HCT116 (cell line): ENCODE results near the gene NOXA1. TPM values are rescaled to one million over a fixed set of nuclear protein-coding genes. Genes with fewer than 3 reads are reported as not detected.

ENCODE experiments used
- ATAC-seq: fragments of 200-7000 bp; cut with Tn5 transposase; 2 replicates; pipeline ENCODE4 v1.9.1; 2020; ENCODE audit warnings: mild to moderate bottlenecking, moderate library complexity
- BruUV-seq: library from RNA; stranded (reverse); fragments of 400-500 nt; replicated peaks from 2 replicates; lab custom pipeline; 2021; lab: Mats Ljungman, UMichigan
- CTCF ChIA-PET: fragments of 300-600 bp; sonication (Branson Sonifier 250); formaldehyde crosslinking; loops from one replicate; lab custom pipeline; 2021; ENCODE audit warnings: antibody characterized with exemption; lab: Charles Lee
- POLR2A ChIA-PET: fragments of 300-600, 350-600 bp; sonication (Branson Sonifier 250); formaldehyde crosslinking; loops from one replicate; lab custom pipeline; 2021; ENCODE audit warnings: antibody characterized with exemption; lab: Charles Lee
- RAD21 ChIA-PET, 2 experiments: fragments of 300-600 bp; sonication (Branson Sonifier 250); formaldehyde crosslinking; loops; one replicate each; lab custom pipeline; 2023; ENCODE audit warnings: low total read pairs in 2 of 2; ENCODE audit not compliant: uncharacterized antibody in 2 of 2, unreplicated experiment in 2 of 2, low non-redundant PET in 1 of 2; lab: Charles Lee
- DNase-seq: peaks from one replicate; pipeline ENCODE4 v3.0.0-alpha.2; 2010; ENCODE audit warnings: low read depth, low spot score
- H2AFZ ChIP-seq: fragments of 200-600 bp; shearing (Covaris generic), sonication (generic); 2 replicates; pipeline ENCODE4 v1.6.1; 2017; ENCODE audit warnings: low read depth, mixed run types, mixed read lengths, antibody characterized with exemption, low read length; ENCODE audit not compliant: poor library complexity, severe bottlenecking
- H3K27ac ChIP-seq: 2 replicates; pipeline ENCODE4 v1.5.1; 2012; ENCODE audit warnings: low read depth, low read length
- H3K27me3 ChIP-seq: fragments of 200-600 bp; sonication (generic); 2 replicates; pipeline ENCODE4 v1.6.1; 2016; ENCODE audit warnings: mixed run types, low read length, mixed read lengths; ENCODE audit not compliant: insufficient read depth
- H3K36me3 ChIP-seq, 2 experiments: fragments of 200-500 bp in 1 of 2; fragments of 200-600 bp in 1 of 2; sonication (Bioruptor generic) in 1 of 2; sonication (generic) in 1 of 2; 2 replicates each; pipeline versions ENCODE4 v1.5.1 to v1.6.1; 2014 to 2016; ENCODE audit warnings: low read length in 2 of 2, inconsistent platforms in 1 of 2, mixed read lengths in 1 of 2, mixed run types in 1 of 2; ENCODE audit not compliant: insufficient read depth in 2 of 2, control insufficient read depth in 1 of 2
- H3K4me1 ChIP-seq, 2 experiments: fragments of 200-600 bp in 1 of 2; sonication (generic) in 1 of 2; 2 replicates each; pipeline versions ENCODE4 v1.5.1 to v1.6.1; 2012 to 2017; ENCODE audit warnings: low read length in 2 of 2, inconsistent platforms in 1 of 2, mild to moderate bottlenecking in 1 of 2, mixed read lengths in 1 of 2, mixed run types in 1 of 2, moderate library complexity in 1 of 2; ENCODE audit not compliant: insufficient read depth in 2 of 2, control insufficient read depth in 1 of 2
- H3K4me2 ChIP-seq: fragments of 200-600 bp; sonication (generic); 2 replicates; pipeline ENCODE4 v1.6.1; 2017; ENCODE audit warnings: mixed run types, low read length, mixed read lengths
- H3K4me3 ChIP-seq, 2 experiments: fragments of 200-600 bp in 1 of 2; sonication (generic) in 1 of 2; replicated peaks in 1 of 2; 2 replicates each; pipeline ENCODE4 v1.5.1; 2011 to 2016; ENCODE audit warnings: low read length in 2 of 2, control low read depth in 1 of 2, low read depth in 1 of 2, mild to moderate bottlenecking in 1 of 2, mixed read lengths in 1 of 2, mixed run types in 1 of 2
- H3K79me2 ChIP-seq: fragments of 200-600 bp; sonication (generic); 2 replicates; pipeline ENCODE4 v1.6.1; 2017; ENCODE audit warnings: mild to moderate bottlenecking, mixed run types, low read length, moderate library complexity, mixed read lengths; ENCODE audit not compliant: insufficient read depth
- H3K9ac ChIP-seq: fragments of 200-600 bp; sonication (generic); 2 replicates; pipeline ENCODE4 v1.6.1; 2016; ENCODE audit warnings: low read length, mixed read lengths
- H3K9me2 ChIP-seq: fragments of 200-600 bp; sonication (generic), shearing (Covaris generic); 2 replicates; pipeline ENCODE4 v1.6.1; 2017; ENCODE audit warnings: mixed run types, mild to moderate bottlenecking, moderate library complexity; ENCODE audit not compliant: insufficient read depth
- H3K9me3 ChIP-seq, 2 experiments: fragments of 200-500 bp in 1 of 2; fragments of 200-600 bp in 1 of 2; sonication (Bioruptor generic) in 1 of 2; sonication (generic) in 1 of 2; 2 replicates each; pipeline ENCODE4 v1.6.1; 2014 to 2017; ENCODE audit warnings: low read length in 2 of 2, mixed read lengths in 2 of 2, inconsistent platforms in 1 of 2, low read depth in 1 of 2, mild to moderate bottlenecking in 1 of 2, mixed run types in 1 of 2, moderate library complexity in 1 of 2; ENCODE audit not compliant: control insufficient read depth in 1 of 2, insufficient read depth in 1 of 2
- H4K20me1 ChIP-seq: fragments of 200-600 bp; sonication (generic), shearing (Covaris generic); 2 replicates; pipeline ENCODE4 v1.6.1; 2017; ENCODE audit warnings: mixed run types, mild to moderate bottlenecking, moderate library complexity; ENCODE audit not compliant: insufficient read depth
- CEBPB ChIP-seq: IDR thresholded peaks from 2 replicates; pipeline ENCODE4 v1.6.1; 2012; ENCODE audit warnings: low read depth
- CTCF ChIP-seq, 3 experiments: fragments of 200-600 bp in 1 of 3; sonication (generic) in 1 of 3; IDR thresholded peaks in 2 of 3; conservative IDR thresholded peaks in 1 of 3; 2 replicates each; pipeline ENCODE4 v1.5.1; 2012 to 2017; ENCODE audit warnings: low read depth in 2 of 3, low read length in 2 of 3, antibody characterized with exemption in 1 of 3, borderline replicate concordance in 1 of 3, control low read depth in 1 of 3, mild to moderate bottlenecking in 1 of 3, mixed read lengths in 1 of 3, mixed run types in 1 of 3, moderate library complexity in 1 of 3; ENCODE audit not compliant: insufficient read depth in 1 of 3
- ELF1 ChIP-seq: IDR thresholded peaks from 2 replicates; pipeline ENCODE4 v1.6.1; 2012; ENCODE audit warnings: low read depth, borderline replicate concordance
- EZH2 ChIP-seq: fragments of 200-600 bp; sonication (generic); IDR thresholded peaks from 2 replicates; pipeline ENCODE4 v1.6.1; 2017; ENCODE audit warnings: antibody characterized with exemption, mixed run types
- EZH2phosphoT487 ChIP-seq: fragments of 200-600 bp; IDR thresholded peaks from 2 replicates; pipeline ENCODE4 v1.6.1; 2018; ENCODE audit warnings: antibody characterized with exemption, borderline replicate concordance
- FOSL1 ChIP-seq: IDR thresholded peaks from 2 replicates; pipeline ENCODE4 v1.6.1; 2012; ENCODE audit warnings: low read depth
- JUND ChIP-seq: IDR thresholded peaks from 2 replicates; pipeline ENCODE4 v1.6.1; 2012
- MAX ChIP-seq: IDR thresholded peaks from 2 replicates; pipeline ENCODE4 v1.6.1; 2012
- POLR2A ChIP-seq: IDR thresholded peaks from 2 replicates; pipeline ENCODE4 v1.7.0; 2011; ENCODE audit warnings: borderline replicate concordance; ENCODE audit not compliant: insufficient read depth, insufficient read length; ENCODE audit errors: extremely low read depth
- POLR2AphosphoS5 ChIP-seq: IDR thresholded peaks from 2 replicates; pipeline ENCODE4 v1.6.1; 2011; ENCODE audit warnings: mild to moderate bottlenecking, low read depth, low read length, moderate library complexity
- RAD21 ChIP-seq: IDR thresholded peaks from 2 replicates; pipeline ENCODE4 v1.6.1; 2012; ENCODE audit warnings: low read depth, mild to moderate bottlenecking
- REST ChIP-seq: IDR thresholded peaks from 2 replicates; pipeline ENCODE4 v1.6.1; 2012; ENCODE audit warnings: low read depth
- SIN3A ChIP-seq: IDR thresholded peaks from 2 replicates; pipeline ENCODE4 v1.6.1; 2012; ENCODE audit warnings: low read depth
- SP1 ChIP-seq: IDR thresholded peaks from 2 replicates; pipeline ENCODE4 v1.6.1; 2012; ENCODE audit warnings: low read depth
- SRF ChIP-seq: IDR thresholded peaks from 2 replicates; pipeline ENCODE4 v1.6.1; 2012; ENCODE audit warnings: low read depth
- TCF7L2 ChIP-seq: IDR thresholded peaks from 2 replicates; pipeline ENCODE4 v1.7.0; 2011; ENCODE audit warnings: borderline replicate concordance, inconsistent platforms; ENCODE audit not compliant: insufficient read depth, insufficient read length; ENCODE audit errors: extremely low read depth
- YY1 ChIP-seq: IDR thresholded peaks from 2 replicates; pipeline ENCODE4 v1.6.1; 2011; ENCODE audit warnings: low read length, low read depth, moderate library complexity, mild to moderate bottlenecking; ENCODE audit not compliant: insufficient replicate concordance; ENCODE audit errors: extremely low read depth
- ZBTB33 ChIP-seq: IDR thresholded peaks from 2 replicates; pipeline ENCODE4 v1.6.1; 2011; ENCODE audit warnings: mild to moderate bottlenecking, low read length, moderate library complexity; ENCODE audit not compliant: insufficient replicate concordance; ENCODE audit errors: extremely low read depth
- ZFX ChIP-seq: fragments of 450-650 bp; IDR thresholded peaks from 2 replicates; pipeline ENCODE4 v1.6.1; 2017
- intact Hi-C: fragments of 100-400 bp; cut with micrococcal nuclease; formaldehyde crosslinking; loops from 2 replicates; pipeline ENCODE4 v1.10.0; 2022
- total RNA-seq: library from RNA; stranded (reverse); gene quantifications from one replicate; pipeline ENCODE4 v1.2.1, GENCODE V29; 2021; ENCODE audit not compliant: unreplicated experiment

NOXA1 gene
- total RNA-seq, 1 experiment from 2014 or later, result 13.2 TPM

- TF ChIP-seq FOSL1 (no peak), TCF7L2 (no peak), POLR2AphosphoS5 (no peak), ZFX (no peak), CEBPB (no peak), RAD21 (no peak), EZH2 (no peak), SIN3A (no peak), CTCF (IDR thresholded peaks at IDR 0.05 in 2 of 3, conservative IDR thresholded peaks at IDR 0.05 in 1 of 3; ENCODE audit: borderline replicate concordance in 1 of 3, insufficient read depth in 1 of 3, low read depth in 2 of 3, low read length in 2 of 3) (no peak), ZBTB33 (no peak), POLR2A (no peak), SRF (no peak), MAX (no peak), YY1 (no peak), ELF1 (no peak), REST (no peak), SP1 (no peak), EZH2phosphoT487 (no peak), JUND (no peak)
- no peak overlapping the region for H3K27ac ChIP-seq
- DNase-seq (no peak), ATAC-seq (no peak)
- ChIA-PET RAD21 (interaction anchor here in 1 of 2 experiments (0.6 kb wide), 1 partner anchor 13 kb away, joined by 11 read pairs; the partner anchor contains the start of genes EXD3 and NOXA1), POLR2A (interaction anchor here (0.9 to 1.1 kb wide), 2 partner anchors 107 to 132 kb away, joined by 3 read pairs; partner anchors contain the start of genes NRARP and TOR4A), CTCF (interaction anchor here (0.8 to 2.1 kb wide), 2 partner anchors 108 to 123 kb away, joined by 3 to 5 read pairs; partner anchors contain the start of gene NRARP)
- H3K9ac ChIP-seq, result no peak overlapping the region
- peaks cover 11% of the 10 kb centered on the region; the same call in 1 of the 2 replicates for H3K79me2 ChIP-seq
- H3K4me3 ChIP-seq, result no peak overlapping the region
- H3K4me2 ChIP-seq, result no peak overlapping the region
- H3K9me2 ChIP-seq, result no peaks in the 10 kb centered on the region
- intact Hi-C loops, result no loop called here
- no peaks in the 10 kb centered on the region for H3K36me3 ChIP-seq
- H3K9me3 ChIP-seq, result no peaks in the 10 kb centered on the region
- H2AFZ ChIP-seq, result no peak overlapping the region
- H3K4me1 ChIP-seq, result peaks cover 46 to 69% of the 10 kb centered on the region in 2 experiments
- H4K20me1 ChIP-seq, result no peaks in the 10 kb centered on the region
- BruUV-seq, result no TSS peak
- no peaks in the 10 kb centered on the region for H3K27me3 ChIP-seq
Observed at GRCh38 chr9:137409515-137409914, 13.7 kb upstream of the NOXA1 start.
